ENCODE results near the gene DACT2. TPM values are rescaled to one million over a fixed set of nuclear protein-coding genes. Genes with fewer than 3 reads are reported as not detected.

Gene DACT2
- total and polyA plus RNA-seq, 10 donors = 0.04 to 0.09 TPM; not detected in 8

- Histone ChIP-seq H3K27me3 (replicated peaks in 1 of 7) (peaks cover 0 to 60% (median 6%) of the 10 kb centered on the region in 7 donors), H3K4me1 (no peaks in the 10 kb centered on the region), H3K4me3 (no peak overlapping the region), H3K36me3 (no peaks in the 10 kb centered on the region), H3K27ac (no peak overlapping the region), H3K9me3 (no peaks in the 10 kb centered on the region)
- 80 to 90% (median 81%) methylated on average over 7 to 18 of the region's 18 CpGs for WGBS, 5 donors
- intact Hi-C loops (cut with DNase I; ENCODE audit: low total_unique reads) = loop anchor here (10.0 kb wide), 1 partner anchor 200 kb away; no protein-coding TSS in a partner anchor
- DNase-seq = no peak
- TF ChIP-seq POLR2A (IDR thresholded peaks at IDR 0.05) (no peak), CTCF (IDR thresholded peaks at IDR 0.05 in 8 of 11, conservative IDR thresholded peaks at IDR 0.05 in 3 of 11) (no peak), POLR2AphosphoS5 (IDR thresholded peaks at IDR 0.05) (no peak)
These were observed 25.7 kb upstream of the DACT2 start for GRCh38 chr6:168345266-168345665.

DNA sequence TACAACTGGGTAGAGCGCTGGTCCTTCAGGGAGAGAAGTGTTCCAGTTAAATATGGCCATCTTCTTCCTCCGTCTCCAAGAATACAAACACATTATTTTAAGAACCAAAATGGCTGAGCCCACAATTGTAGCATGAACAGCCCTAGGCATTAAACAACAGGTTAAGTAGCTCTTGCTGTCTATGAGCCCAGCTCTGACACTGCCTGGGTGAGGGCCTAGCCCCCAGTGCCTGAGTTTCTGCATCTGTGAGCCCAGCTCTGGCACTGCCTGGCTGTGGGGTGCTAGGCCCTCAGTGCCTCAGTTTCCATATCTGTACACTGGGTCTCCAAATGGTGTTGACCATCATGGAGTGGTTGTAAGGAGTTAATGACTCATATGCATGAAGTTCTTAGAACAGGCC, 24.8 kb upstream of the DACT2 start:
- no peak for DNase-seq
- no peak overlapping the region for H3K4me3 ChIP-seq
- intact Hi-C loops (cut with DNase I; ENCODE audit: low total_unique reads) = loop anchor here (10.0 kb wide), 1 partner anchor 200 kb away; no protein-coding TSS in a partner anchor
- no peak overlapping the region for H3K27ac ChIP-seq
- no peaks in the 10 kb centered on the region for H3K36me3 ChIP-seq
- peaks cover 0 to 60% (median 6%) of the 10 kb centered on the region in 7 donors for H3K27me3 ChIP-seq (replicated peaks in 1 of 7)
- H3K9me3 ChIP-seq = no peaks in the 10 kb centered on the region
- no peaks in the 10 kb centered on the region for H3K4me1 ChIP-seq
- TF ChIP-seq CTCF (IDR thresholded peaks at IDR 0.05 in 8 of 11, conservative IDR thresholded peaks at IDR 0.05 in 3 of 11) (no peak), POLR2AphosphoS5 (IDR thresholded peaks at IDR 0.05) (no peak), POLR2A (IDR thresholded peaks at IDR 0.05) (no peak)
- WGBS, 5 donors = 81 to 93% (median 90%) methylated on average over 2 of the region's 2 CpGs

DNA sequence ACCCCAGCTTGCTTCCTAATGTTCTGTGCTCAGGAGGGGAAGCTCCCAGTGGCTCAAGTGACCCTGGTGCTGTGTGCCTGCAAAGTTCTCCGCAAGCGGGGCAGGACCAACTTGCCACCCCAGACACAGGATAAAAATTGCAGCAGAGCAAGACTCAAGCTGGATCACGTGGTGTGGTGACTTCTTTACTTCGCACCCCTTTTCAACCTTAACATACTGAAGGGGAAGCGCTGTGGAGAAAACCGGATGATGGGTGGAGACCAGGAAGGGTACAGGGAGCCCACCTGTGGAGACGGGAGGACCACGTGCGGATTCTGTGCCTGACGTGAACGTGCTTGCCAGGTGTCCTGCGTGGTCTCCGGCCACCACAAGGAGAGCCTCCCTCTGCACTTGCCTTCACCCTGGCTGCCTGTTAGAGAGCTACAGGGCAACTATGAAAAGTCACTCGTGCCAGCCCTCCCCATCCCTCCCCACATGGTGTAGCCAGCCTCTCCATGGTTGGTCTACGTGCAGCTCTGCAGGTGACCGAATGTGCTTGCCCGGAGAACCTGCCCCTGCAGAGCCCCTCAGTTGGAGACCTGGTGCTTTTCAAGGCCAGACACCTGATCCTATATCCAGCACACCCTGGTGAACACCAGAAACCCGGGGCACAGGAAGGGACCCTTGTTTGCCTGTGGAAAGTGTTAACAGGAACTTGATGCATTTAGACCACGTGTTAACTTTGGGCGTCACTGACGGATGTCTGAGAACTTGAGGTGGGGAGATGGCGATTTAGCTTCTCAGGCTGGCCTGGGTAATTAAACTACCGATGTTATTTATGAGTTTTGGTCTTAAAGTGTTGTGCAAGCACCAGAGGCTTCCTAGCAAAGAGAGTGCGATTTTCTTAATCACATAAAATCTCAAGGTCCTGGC, 23.9 kb upstream of the DACT2 start:
- 63 to 69% (median 66%) methylated on average over 23 to 24 of the region's 24 CpGs for WGBS, 5 donors
- TF ChIP-seq CTCF (IDR thresholded peaks at IDR 0.05 in 8 of 11, conservative IDR thresholded peaks at IDR 0.05 in 3 of 11) = no peak
- TF ChIP-seq POLR2A (IDR thresholded peaks at IDR 0.05) = no peak
- no peak for TF ChIP-seq POLR2AphosphoS5 (IDR thresholded peaks at IDR 0.05)
- intact Hi-C loops (cut with DNase I; ENCODE audit: low total_unique reads) = loop anchor here (10.0 kb wide), 1 partner anchor 199 kb away; no protein-coding TSS in a partner anchor

DNA sequence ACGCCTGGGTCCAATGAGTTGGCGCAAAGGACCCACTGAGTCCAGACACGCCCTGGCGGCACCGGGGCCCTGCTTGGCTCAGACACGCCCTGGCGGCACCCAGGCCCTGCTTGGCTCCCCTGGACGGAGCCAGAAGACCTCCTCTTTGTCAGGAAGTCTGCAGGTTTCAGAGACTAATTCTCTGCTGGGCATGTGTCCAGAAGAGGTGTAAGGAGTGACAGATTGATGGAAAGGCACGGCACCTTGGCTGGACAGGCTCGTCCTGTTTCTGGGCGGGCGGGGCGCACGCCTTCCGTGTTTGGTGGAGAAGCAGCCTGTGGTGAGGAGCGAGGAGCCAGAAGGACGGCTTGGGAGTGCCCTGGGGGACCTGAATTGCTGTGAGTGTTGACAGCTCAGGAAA, 23.1 kb upstream of the DACT2 start:
- H3K27ac ChIP-seq = no peak overlapping the region
- no peaks in the 10 kb centered on the region for H3K4me1 ChIP-seq
- TF ChIP-seq CTCF (IDR thresholded peaks at IDR 0.05 in 8 of 11, conservative IDR thresholded peaks at IDR 0.05 in 3 of 11) = no peak
- no peak for TF ChIP-seq POLR2AphosphoS5 (IDR thresholded peaks at IDR 0.05)
- no peak for TF ChIP-seq POLR2A (IDR thresholded peaks at IDR 0.05)
- no peak overlapping the region for H3K4me3 ChIP-seq
- intact Hi-C loops (cut with DNase I; ENCODE audit: low total_unique reads) = loop anchor here (10.0 kb wide), 1 partner anchor 198 kb away; no protein-coding TSS in a partner anchor
- WGBS, 5 donors = 70 to 80% (median 75%) methylated on average over 17 of the region's 17 CpGs
- no peaks in the 10 kb centered on the region for H3K36me3 ChIP-seq
- H3K27me3 ChIP-seq (replicated peaks in 1 of 7) = peaks cover 0 to 53% (median 6%) of the 10 kb centered on the region in 7 donors
- DNase-seq = no peak
- H3K9me3 ChIP-seq = no peaks in the 10 kb centered on the region

More for the DNA sequence above, 23.9 kb upstream of the DACT2 start:
- Histone ChIP-seq H3K4me3 (no peak overlapping the region), H3K9me3 (no peaks in the 10 kb centered on the region), H3K27me3 (replicated peaks in 1 of 7) (peaks cover 0 to 60% (median 6%) of the 10 kb centered on the region in 7 donors), H3K4me1 (no peaks in the 10 kb centered on the region), H3K36me3 (no peaks in the 10 kb centered on the region), H3K27ac (no peak overlapping the region)
- no peak for DNase-seq

Data from spleen (tissue), 11 donors.